Measurements from ENCODE around the gene LURAP1L.

Gene LURAP1L

GRCh38 chr9:12776513-12777055 is 1.8 kb downstream of the LURAP1L start:
- DNase-seq (ENCODE audit: low spot score), result peak; percentile 95

- no peak for DNase-seq (ENCODE audit: low spot score)
These were observed 2.6 kb downstream of the LURAP1L start for GRCh38 chr9:12777121-12778022.

GRCh38 chr9:12778389-12778788 is 3.6 kb downstream of the LURAP1L start:
- DNase-seq (ENCODE audit: low spot score), result no peak

- DNase-seq (ENCODE audit: low spot score), result no peak
These were observed 6.5 kb downstream of the LURAP1L start for GRCh38 chr9:12781226-12781733.

GRCh38 chr9:12783767-12784460 is 9.1 kb downstream of the LURAP1L start:
- no peak for DNase-seq (ENCODE audit: low spot score)

- no peak for DNase-seq (ENCODE audit: low spot score)
These were observed 9.8 kb downstream of the LURAP1L start for GRCh38 chr9:12784461-12785259.

GRCh38 chr9:12785260-12785770 is 10.5 kb downstream of the LURAP1L start:
- peak; percentile 67 for DNase-seq (ENCODE audit: low spot score)

- DNase-seq (ENCODE audit: low spot score), result no peak
These were observed 11.1 kb downstream of the LURAP1L start for GRCh38 chr9:12785941-12786340.

GRCh38 chr9:12790001-12790400 is 15.2 kb downstream of the LURAP1L start:
- no peak for DNase-seq (ENCODE audit: low spot score)

- DNase-seq (ENCODE audit: low spot score), result no peak
These were observed 16.1 kb downstream of the LURAP1L start for GRCh38 chr9:12790883-12791282.

- no peak for DNase-seq (ENCODE audit: low spot score)
These were observed 19.4 kb downstream of the LURAP1L start for GRCh38 chr9:12794101-12794799.

GRCh38 chr9:12796601-12797000 is 21.8 kb downstream of the LURAP1L start:
- DNase-seq (ENCODE audit: low spot score), result no peak

GRCh38 chr9:12797037-12797436 is 22.2 kb downstream of the LURAP1L start:
- no peak for DNase-seq (ENCODE audit: low spot score)

- no peak for DNase-seq (ENCODE audit: low spot score)
These were observed 23.4 kb downstream of the LURAP1L start for GRCh38 chr9:12798066-12798770.

- no peak for DNase-seq (ENCODE audit: low spot score)
These were observed 26.4 kb downstream of the LURAP1L start for GRCh38 chr9:12801187-12801586.

- no peak for DNase-seq (ENCODE audit: low spot score)
These were observed 26.8 kb downstream of the LURAP1L start for GRCh38 chr9:12801663-12802062.

GRCh38 chr9:12802093-12802492 is 27.3 kb downstream of the LURAP1L start:
- no peak for DNase-seq (ENCODE audit: low spot score)

GRCh38 chr9:12808569-12808968 is 33.7 kb downstream of the LURAP1L start:
- no peak for DNase-seq (ENCODE audit: low spot score)

- DNase-seq (ENCODE audit: low spot score), result no peak
These were observed 34.9 kb downstream of the LURAP1L start for GRCh38 chr9:12809720-12810119.

- no peak for DNase-seq (ENCODE audit: low spot score)
These were observed 37.1 kb downstream of the LURAP1L start for GRCh38 chr9:12811935-12812334.

All from pons (tissue), 1 donor.